GM18511 (cell line): Measurements from ENCODE around the gene LMNA.

Source experiments
- ATAC-seq: cut with Tn5 transposase; IDR thresholded peaks from one replicate; pipeline ENCODE4 v1.9.1; 2021; ENCODE audit warnings: mild to moderate bottlenecking, moderate library complexity; ENCODE audit not compliant: unreplicated experiment

The LMNA gene

GRCh38 chr1:156136970-156137483 lies 22.5 kb downstream of the LMNA start:
- no peak for ATAC-seq

- no peak for ATAC-seq
These were observed 24.0 kb downstream of the LMNA start for GRCh38 chr1:156138458-156138867.

- no peak for ATAC-seq
These were observed 26.6 kb downstream of the LMNA start for GRCh38 chr1:156140879-156141707.

GRCh38 chr1:156143765-156144489 lies 29.4 kb downstream of the LMNA start:
- ATAC-seq: no peak

GRCh38 chr1:156144742-156145141 lies 30.2 kb downstream of the LMNA start:
- ATAC-seq: no peak

- ATAC-seq: no peak
These were observed 31.1 kb downstream of the LMNA start for GRCh38 chr1:156145650-156146019.

- peak; percentile 36 for ATAC-seq
These were observed 31.7 kb downstream of the LMNA start for GRCh38 chr1:156146020-156146768.

- no peak for ATAC-seq
These were observed 32.4 kb downstream of the LMNA start for GRCh38 chr1:156146769-156147405.

- ATAC-seq: no peak
These were observed 33.7 kb downstream of the LMNA start for GRCh38 chr1:156148216-156148615.

- peak; percentile 56 for ATAC-seq
These were observed 35.1 kb downstream of the LMNA start for GRCh38 chr1:156149374-156150332.

GRCh38 chr1:156150333-156151011 lies 36.0 kb downstream of the LMNA start:
- no peak for ATAC-seq

- ATAC-seq: no peak
These were observed 36.7 kb downstream of the LMNA start for GRCh38 chr1:156151093-156151688.

- no peak for ATAC-seq
These were observed 38.1 kb downstream of the LMNA start for GRCh38 chr1:156152628-156153027.

GRCh38 chr1:156153362-156153761 lies 38.9 kb downstream of the LMNA start, which contains the start of gene SEMA4A:
Gene SEMA4A (plus strand): TSS chr1:156153585. CDS start chr1:156154579, 994 bp downstream.
- ATAC-seq: no peak

- ATAC-seq: peak; percentile 59
These were observed 39.8 kb downstream of the LMNA start for GRCh38 chr1:156154317-156154749.

- ATAC-seq: no peak
These were observed 41.4 kb downstream of the LMNA start for GRCh38 chr1:156155756-156156510.

- no peak for ATAC-seq
These were observed 43.0 kb downstream of the LMNA start for GRCh38 chr1:156157506-156157905.

- ATAC-seq: no peak
These were observed 43.5 kb downstream of the LMNA start for GRCh38 chr1:156157966-156158365.
